HG02852 (cell line): ENCODE results near the gene VPS37B.
"Not testable (repeated sequence)": the region's sequence is repeated elsewhere in the genome, so short reads cannot be mapped to it uniquely, and the experiment has no call there.

ENCODE experiments used
- ATAC-seq: cut with Tn5 transposase; IDR thresholded peaks from one replicate; pipeline ENCODE4 v1.9.1; 2021; ENCODE audit warnings: mild to moderate bottlenecking, moderate library complexity; ENCODE audit not compliant: unreplicated experiment

The VPS37B gene

DNA sequence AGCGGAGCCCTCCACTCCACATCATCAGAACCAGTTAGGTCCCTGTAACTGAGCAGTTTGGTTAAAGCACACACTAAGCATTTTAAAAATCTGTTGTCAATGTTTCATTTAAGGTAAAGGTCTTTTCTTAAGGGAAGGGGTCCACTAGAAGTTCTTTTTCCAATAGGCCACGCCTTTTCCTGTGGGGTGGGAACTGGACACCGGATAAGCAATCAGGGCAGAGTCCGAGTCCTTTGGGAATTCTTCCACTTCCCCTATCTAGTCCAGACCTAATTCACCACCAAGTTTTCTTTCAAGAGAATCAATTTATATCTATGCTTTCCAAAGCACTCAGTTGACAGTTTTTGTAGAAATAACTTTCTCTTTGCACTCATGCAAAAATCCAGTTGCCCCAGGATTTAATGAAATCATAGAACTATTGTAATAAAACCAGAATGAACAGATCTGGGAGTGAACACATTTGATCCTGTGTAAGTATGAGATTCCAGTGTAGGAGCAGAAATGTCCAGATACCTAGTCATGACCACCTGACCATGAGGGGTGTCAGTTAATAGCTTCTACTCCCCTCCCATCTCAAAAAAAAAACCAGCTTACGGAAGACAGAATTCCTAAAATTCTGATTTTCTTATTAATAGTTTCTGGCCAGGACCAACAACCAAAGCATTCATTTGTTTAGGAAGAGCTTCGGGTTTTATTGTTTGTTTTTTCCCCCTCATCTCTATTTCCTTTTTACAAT is 11.7 kb downstream of the VPS37B start:
- no peak for ATAC-seq

DNA sequence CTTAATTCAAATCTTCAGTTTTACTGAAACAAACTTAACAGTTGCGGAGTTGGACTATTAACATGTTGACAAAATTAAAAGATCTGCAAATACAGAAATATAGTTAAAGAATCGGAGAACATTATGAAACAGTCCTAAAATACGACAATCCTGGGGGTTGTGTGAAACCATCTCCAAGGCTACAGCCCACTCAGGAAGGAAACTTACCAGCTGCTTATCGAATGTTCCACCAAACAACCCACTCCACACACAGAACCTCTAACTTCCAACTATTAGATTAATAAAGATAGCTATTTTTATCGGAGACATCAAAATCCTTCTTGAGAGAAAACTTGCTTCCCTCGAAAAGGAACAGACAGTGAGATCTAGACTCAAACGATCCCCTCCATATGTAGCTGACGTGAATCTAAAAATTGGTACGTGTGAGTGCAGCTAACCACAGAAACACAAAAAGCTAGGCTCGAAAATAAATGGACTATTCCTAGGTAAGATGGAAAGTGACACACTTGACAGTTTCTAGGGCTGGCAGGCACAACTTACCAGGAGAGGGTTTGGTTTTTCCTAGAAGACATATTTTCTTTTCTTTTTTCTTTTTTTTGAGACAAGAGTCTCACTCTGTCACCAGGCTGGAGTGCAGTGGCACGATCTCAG is 12.9 kb downstream of the VPS37B start:
- no peak for ATAC-seq

DNA sequence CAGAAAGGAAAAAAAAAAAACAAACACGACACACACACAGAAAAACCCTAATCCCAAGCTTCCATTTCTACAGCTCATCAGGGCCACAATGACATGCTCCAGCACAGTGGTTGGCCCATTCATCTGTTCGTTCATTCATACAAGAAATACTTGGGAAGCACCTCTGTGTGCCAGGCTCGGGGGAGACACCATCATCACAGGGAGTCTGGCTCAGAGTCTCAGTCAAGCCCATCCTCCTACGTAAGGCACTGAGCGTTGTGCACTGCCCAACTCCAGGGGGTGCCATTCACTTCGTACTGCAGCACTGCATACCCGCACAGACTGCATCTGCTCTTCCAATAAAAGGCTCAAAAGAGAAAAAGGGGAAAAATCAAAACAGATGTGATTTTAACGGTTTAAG is 15.3 kb downstream of the VPS37B start:
- ATAC-seq: no peak

DNA sequence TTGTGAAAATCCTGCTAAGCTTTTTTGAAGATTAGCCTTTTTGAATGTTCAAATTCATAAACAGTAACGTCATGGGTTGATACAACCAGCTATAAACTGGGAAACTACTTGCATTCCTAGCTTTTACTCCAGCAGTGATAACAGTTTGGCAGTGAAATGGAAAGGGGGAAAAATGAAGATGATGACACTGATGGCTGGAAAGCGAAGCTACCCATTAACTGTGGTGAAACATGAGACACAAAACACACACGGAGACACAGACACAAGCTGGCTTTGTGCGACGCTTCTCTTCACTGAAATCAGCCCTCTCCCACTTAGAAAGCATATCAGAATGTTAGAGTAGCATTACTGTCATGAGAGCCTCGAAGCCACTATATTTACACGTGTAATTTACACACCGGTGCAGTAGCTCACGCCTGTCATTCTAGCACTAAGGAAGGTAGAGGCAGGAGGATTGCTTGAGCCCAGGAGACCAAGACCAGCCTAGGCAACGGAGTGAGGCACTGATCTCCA is 15.7 kb downstream of the VPS37B start:
- ATAC-seq: no peak

DNA sequence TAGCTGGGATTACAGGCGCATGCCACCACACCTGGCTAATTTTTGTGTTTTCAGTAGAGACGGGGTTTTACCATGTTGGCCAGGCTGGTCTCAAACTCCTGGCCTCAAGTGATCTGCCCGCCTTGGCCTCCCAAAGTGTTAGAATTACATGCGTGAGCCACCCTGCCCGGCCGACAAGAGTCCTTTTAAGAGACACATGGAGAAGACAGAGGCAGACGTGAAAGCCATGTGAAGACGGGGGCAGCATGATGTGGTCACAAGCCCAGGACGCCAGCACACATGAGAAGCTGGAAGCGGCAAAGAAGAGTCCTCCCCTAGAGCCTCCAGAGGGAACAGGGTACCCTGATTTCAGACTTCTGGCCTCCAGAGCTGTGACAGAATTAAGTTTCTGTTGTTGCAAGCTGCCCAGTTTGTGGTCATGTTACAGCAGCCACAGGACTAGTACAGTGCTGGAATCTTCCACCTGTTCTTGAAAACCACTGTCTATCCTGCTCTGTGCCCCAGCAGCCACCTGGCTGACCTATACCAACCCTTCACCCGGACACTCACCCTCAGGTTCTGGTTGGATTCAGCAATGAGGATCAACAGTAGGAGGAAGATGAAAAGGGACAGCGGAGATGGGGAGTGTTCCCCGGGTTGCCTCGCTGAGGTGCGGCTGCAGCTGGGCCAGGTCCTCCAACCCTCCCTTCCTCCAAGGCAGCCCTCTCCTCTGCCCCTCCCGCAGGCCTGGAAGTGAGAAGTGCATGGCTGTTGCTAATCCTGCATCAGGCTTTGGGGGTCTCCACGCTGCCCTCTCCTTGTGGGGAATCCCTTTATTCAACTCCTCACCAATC is 16.9 kb downstream of the VPS37B start:
- no peak for ATAC-seq

DNA sequence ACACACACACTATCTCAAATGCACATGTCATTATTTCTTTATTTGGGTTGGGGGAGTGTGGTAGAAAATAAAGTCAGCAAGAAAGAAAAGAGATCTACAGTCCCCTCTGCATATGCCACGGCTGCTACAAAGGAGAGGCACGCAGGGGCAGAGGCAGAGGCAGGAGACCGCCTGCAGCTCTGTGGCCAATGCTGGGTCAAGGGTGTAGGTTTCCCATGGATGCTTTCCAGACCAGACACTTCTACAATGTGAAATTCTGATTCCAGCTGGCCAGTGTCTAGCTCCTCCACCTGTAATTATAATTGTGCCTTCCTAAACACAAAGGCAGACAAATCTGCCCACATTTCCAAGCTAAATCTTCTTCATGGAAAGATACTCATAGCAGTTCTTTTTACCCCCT is 19.2 kb downstream of the VPS37B start:
- no peak for ATAC-seq

DNA sequence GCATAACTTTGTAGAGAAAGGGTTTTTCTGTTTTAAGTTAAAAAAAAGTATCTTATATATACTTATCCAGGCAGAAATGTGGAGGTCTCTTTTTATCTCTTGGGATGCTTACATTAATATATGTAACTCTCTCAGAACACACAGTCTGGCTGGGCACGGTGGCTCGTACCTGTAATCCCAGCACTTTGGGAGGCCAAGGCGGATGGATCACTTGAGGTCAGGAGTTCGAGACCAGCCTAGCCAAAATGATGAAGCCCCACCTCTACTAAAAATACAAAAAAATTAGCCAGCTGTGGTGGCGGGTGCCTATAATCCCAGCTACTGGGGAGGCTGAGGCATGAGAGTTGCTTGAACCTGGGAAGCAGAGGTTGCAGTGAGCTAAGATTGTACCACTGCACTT is 19.6 kb downstream of the VPS37B start:
- not testable (repeated sequence) for ATAC-seq

DNA sequence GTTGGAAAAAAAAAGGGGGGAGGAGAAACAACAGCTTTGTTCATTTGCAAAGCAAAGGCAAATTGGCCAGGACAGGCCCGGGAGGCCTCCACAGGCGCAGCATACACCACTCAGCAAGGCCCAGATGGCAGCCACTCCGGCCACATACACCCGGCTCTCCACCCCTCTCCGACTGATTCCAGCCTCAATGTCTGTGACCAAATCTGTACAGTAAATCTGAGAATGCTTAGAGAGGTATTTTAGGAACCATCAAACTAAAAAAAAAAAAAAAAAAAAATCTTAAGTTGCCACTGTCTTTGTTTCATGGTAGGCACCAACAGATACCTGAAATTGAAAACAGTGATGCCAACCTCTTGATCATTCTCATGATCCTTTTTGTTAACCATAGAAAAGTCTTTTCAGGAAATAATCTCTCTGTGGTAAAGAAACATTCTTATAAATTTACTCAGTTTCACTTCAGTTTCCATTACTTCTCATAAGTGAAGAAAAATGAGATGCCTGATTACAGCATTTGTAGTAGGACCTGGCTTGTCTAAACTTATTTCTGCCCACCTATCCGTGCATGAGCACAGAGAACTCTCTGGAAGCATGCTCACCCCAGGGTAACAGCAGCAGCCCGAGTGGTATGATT is 20.2 kb downstream of the VPS37B start:
- peak; percentile 61 for ATAC-seq

DNA sequence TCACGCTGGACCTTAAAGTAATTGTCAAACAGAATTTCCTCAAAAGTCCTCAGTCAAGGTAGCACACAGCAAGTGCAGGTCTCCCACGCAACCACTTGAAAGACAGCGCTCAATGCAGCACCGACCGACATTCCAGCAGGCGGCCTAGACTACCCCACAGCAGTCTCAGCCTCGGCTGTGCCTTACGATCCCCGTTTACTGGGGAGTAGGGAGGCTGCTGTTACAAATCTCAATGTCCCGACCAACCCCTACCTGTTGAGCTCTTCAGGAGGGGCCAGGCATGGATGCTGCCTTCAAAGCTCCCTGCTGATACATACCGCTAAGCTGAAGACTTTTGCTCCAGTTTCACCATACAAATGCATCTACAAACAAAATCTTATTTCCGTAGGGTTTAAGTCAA is 21.8 kb downstream of the VPS37B start:
- no peak for ATAC-seq

DNA sequence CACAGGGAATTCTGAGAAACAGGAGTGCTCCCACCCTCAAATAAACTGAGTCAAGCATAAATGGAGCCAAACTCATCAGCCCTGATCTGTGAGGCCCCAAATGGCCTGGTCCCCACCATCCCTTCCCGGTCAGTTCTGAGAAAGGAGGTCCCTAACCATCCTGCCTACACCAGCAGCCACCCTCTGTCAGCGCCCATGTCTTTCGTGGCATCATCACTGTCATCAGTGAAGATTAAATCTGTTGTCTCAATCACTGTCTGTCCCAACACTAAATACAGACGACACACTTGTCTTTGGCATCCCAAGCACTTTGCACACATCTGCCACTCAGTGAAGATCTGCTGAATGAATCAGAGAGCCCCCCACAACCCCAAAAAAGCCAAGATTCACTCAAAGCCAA is 22.4 kb downstream of the VPS37B start:
- ATAC-seq: no peak

DNA sequence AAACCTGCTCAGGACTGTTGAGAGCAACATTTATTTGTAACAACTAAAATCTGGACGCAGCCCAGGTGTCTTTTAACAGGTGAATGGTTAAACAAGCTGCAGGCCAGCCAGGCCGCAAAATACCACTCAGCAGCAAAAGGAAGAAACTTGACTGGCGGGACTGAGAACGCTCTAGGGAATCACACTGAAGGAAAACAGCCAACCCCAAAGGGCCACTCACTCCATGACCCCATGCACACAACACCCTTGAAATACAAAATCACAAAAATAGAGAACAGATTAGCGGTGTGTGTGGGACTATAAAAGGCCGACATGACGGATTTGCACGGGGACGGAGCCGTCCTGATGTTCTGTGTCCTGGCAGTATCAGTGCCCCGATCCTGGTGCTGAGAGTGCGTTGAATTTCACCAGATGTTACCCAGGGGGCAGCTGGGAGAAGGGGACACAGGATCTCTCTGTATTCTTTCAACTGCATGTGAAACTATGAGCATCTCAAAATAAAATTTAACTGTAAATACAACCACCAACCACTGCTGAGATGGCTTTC is 23.0 kb downstream of the VPS37B start:
- no peak for ATAC-seq

DNA sequence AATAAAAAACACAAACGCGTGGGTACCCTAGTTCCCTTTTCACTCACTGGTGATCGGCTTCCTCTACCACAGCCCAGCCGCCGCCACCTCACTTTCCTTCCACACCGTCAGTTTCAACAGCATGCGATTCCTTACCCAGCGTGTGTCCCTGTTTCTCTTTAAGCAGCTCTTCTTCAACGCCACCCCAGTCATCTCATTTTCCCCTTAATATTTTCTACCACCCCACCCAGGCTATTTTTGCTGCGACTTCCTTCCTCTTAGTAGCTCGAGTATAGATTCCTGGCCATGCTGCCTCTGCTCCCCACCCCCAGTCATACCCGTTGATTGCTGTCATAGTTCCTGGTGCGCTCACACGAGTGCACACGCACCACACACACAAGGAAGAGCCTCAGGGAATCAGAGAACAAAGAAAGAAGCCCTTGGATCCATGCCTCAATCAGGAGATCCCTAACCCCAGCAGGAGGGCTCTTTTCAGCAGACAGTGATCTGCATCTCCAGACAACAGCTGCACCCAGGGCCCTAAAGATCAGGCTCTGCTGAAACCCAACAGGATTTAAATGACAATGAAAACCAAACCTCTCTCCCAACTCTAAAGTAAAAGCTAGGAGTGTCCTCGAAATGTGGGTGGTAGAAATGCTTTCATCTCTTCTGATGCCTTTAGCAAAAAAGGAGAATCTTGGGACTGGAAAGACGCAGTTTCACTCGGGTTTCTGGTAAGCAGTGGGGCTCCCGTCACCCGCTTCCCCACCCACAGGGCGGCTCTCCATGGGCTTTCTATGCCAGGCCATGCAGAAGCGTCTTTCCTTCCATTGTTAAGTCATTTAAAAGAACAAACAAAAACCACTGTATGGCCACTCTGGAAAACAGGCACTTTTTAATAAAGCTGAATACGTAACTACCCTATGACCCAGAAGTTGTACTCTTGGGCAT is 23.8 kb downstream of the VPS37B start:
- no peak for ATAC-seq

DNA sequence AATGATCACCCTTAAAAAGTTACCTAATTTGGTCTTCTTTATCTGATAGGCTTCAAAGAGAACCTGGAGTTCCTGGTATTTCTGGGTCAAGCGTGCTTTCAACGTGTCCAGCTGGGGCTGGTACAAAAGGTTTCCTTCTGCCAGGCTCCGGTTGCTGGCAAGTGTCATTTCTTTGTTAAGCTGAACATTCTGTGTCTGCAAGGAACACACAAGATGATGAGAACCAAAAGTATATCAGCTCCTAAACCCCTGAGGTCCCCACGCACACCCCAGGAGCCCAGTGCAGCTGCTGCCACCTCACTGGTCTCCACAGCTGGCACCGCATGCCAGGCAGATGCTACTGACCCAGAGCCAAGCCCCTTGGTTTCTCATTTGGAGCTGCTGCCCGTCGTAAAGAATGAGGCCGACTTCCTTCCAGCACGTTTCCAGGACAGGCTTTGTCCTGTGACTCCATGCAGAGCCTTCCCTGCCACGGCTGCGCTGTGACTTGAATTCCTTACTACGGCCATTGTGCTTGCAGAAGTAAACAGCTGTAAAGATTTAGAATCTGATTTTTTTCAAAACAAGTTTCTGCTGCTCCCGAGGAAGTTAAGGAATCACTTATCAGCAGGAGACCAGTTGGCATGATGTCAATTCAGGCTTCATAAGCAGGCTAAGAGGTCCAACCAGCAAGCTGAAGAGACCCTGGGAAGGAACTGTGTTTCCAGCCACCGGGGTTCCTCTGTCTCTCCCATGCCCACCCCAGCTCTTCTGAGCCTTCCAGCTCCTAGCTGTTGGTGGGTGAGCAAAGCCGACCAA is 24.9 kb downstream of the VPS37B start:
- ATAC-seq: no peak

DNA sequence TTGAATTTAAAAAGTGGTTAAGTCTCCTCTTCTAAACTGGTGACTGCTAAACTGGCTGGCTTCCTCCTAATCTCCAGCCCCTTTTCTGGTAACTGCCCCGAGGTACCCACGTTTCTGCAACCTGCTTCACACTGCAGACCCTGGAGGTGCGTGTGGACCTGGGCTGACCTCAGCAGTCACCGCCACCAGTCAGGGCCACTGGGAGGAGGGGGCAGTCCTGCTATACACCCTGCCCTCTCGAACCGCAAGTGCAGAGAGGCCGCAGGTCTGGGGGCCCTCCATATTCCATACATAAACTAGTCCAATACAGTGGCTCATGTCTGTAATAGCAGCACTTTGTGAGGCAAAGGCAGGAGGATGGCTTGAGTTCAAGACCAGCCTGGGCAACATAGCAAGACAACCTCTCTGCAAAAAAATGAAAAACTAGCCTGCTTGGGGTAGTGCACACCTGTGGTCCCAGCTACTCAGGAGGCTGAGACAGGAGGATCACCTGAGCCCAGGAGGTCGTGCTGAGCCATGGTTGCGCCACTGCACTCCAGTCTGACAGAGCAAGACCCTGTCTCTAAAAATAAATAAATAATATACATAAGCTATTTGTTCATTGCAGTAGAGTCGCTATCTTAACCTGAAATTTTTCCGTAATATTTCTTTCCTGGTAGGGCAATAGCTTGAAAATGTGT is 25.6 kb downstream of the VPS37B start:
- no peak for ATAC-seq

DNA sequence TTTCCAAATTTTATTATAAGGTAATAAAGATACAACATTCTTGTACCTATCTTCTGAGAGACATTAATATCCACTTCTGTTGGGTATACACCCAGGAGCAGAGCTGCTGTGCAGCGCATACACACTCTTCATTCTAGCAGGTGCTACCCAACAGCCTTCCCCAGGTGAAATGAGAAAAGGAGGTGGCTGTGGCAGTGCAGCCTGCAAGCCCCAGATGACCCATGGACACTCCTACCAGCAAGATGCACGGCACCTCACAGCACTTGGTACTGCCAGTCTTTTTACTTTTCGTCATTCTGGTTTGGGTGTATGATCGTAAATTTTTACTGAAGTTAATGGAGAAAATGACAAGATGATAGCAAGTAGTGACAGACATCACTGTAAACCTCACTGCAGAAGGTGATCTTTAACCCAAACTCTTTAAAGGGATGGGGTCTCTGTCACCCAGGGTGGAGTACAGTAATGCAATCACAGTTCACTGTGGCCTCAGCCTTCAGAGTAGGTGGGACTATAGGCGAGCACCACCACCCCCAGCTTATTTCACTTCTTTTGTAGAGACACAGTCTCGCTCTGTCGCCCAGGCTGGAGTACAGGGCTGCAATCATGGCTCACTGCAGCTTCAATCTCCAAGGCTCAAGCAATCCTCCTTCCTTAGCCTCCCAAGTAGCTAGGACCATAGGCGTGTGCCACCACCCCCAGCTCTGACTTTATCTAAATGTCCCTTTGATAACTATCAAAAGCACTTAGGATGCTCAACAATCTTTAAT is 26.5 kb downstream of the VPS37B start:
- no peak for ATAC-seq

DNA sequence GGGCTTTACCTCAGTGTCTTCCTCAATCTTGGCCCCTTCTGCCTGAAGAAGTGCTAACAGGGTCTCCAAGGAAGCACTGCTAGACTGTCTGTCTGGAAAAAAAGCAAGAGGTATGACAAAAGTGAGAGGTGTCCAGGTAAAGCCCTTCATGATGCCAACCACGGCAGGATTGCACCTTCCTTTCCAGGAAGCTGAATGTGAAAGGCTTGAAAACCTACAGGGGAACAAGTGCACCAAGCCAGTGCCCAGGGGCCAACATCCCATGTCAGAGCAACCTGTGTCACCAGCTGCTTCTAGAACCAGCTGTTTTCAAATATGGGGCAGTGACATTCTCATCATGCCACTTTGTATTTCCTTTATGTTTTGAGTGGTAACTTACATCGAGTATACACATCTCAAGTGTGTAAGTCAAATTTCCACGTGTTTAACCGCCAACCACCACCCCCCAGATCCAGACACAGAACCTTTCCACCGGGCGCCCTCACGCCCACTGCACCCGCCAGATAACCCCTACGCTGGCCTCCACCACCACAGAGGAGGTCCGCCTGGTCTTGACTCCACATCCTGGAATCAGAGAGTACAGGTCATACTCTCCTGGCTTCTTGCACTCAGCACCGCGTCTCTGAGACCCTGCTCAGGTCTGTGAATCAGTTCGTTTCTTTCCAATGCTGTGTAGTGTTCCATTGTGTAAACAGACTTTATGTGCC is 27.3 kb downstream of the VPS37B start:
- ATAC-seq: no peak
